ENCODE data around the gene MTOR.

DNA sequence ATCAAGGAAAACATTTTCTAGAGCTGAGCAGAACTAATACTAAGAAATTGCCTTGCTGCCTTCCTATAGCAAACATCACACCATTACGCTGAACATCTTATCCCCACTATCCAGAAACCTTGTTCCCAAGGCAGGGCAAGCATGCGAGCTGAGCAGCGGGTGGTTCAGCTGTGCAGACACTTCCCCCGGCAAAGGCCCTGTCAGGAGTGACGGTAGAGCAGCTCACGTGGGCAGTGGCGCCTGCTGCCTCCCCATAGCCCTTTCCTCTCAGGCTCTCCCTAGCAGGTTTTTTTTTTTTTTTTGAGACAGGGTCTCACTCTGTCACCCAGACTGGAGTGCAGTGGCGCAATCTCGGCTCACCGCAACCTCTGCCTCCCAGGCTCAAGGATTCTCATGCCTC is 86.9 kb downstream of the MTOR start:
- TF ChIP-seq, protein P1, sequence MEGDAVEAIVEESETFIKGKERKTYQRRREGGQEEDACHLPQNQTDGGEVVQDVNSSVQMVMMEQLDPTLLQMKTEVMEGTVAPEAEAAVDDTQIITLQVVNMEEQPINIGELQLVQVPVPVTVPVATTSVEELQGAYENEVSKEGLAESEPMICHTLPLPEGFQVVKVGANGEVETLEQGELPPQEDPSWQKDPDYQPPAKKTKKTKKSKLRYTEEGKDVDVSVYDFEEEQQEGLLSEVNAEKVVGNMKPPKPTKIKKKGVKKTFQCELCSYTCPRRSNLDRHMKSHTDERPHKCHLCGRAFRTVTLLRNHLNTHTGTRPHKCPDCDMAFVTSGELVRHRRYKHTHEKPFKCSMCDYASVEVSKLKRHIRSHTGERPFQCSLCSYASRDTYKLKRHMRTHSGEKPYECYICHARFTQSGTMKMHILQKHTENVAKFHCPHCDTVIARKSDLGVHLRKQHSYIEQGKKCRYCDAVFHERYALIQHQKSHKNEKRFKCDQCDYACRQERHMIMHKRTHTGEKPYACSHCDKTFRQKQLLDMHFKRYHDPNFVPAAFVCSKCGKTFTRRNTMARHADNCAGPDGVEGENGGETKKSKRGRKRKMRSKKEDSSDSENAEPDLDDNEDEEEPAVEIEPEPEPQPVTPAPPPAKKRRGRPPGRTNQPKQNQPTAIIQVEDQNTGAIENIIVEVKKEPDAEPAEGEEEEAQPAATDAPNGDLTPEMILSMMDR (IDR thresholded peaks at IDR 0.05), result no peak
- no peak for TF ChIP-seq EZH2 (IDR thresholded peaks at IDR 0.05)

Data from neural progenitor cell (in vitro differentiated cells).